MM.1S (cell line): Measurements from ENCODE around the gene CSNK2A3.

Experiments
- DNase-seq: peaks from one replicate; pipeline ENCODE4 v3.0.0-alpha.2; 2015
- H2AFZ ChIP-seq: fragments of 300-600 bp; sonication (generic); 2 replicates; pipeline ENCODE4 v1.6.0; 2016; ENCODE audit warnings: antibody characterized with exemption, low read length
- H3F3A ChIP-seq: fragments of 300-600 bp; sonication (generic); 2 replicates; pipeline ENCODE4 v1.6.1; 2016; ENCODE audit warnings: mild to moderate bottlenecking, antibody characterized with exemption, low read length, moderate library complexity, mixed read lengths; ENCODE audit not compliant: insufficient read depth
- H3K27ac ChIP-seq: fragments of 300-600 bp; sonication (generic); 2 replicates; pipeline ENCODE4 v1.5.1; 2016; ENCODE audit warnings: mild to moderate bottlenecking, low read length
- H3K27me3 ChIP-seq: fragments of 300-600 bp; sonication (generic); replicated peaks from 2 replicates; pipeline ENCODE4 v1.6.0; 2016; ENCODE audit warnings: low read length; ENCODE audit not compliant: insufficient read depth
- H3K36me3 ChIP-seq: fragments of 300-600 bp; sonication (generic); replicated peaks from 2 replicates; pipeline ENCODE4 v1.6.1; 2016; ENCODE audit warnings: mild to moderate bottlenecking, low read length, mixed read lengths; ENCODE audit not compliant: insufficient read depth
- H3K4me1 ChIP-seq: fragments of 300-600 bp; sonication (generic); 2 replicates; pipeline ENCODE4 v1.6.1; 2016; ENCODE audit warnings: low read length, mixed read lengths
- H3K4me2 ChIP-seq: fragments of 300-600 bp; sonication (generic); 2 replicates; pipeline ENCODE4 v1.6.0; 2016; ENCODE audit warnings: low read depth, low read length
- H3K4me3 ChIP-seq: fragments of 300-600 bp; sonication (generic); 2 replicates; pipeline ENCODE4 v1.5.1; 2016; ENCODE audit warnings: low read length, mixed read lengths
- H3K79me2 ChIP-seq: fragments of 300-600 bp; sonication (generic); 2 replicates; pipeline ENCODE4 v1.6.1; 2016; ENCODE audit warnings: mixed run types, low read length, mixed read lengths
- H3K9ac ChIP-seq: fragments of 300-600 bp; sonication (generic); 2 replicates; pipeline ENCODE4 v1.6.1; 2016; ENCODE audit warnings: low read length, mixed read lengths
- H3K9me2 ChIP-seq: fragments of 300-600 bp; sonication (generic); replicated peaks from 2 replicates; pipeline ENCODE4 v1.6.1; 2016; ENCODE audit warnings: mild to moderate bottlenecking, low read length, mixed read lengths; ENCODE audit not compliant: insufficient read depth
- H3K9me3 ChIP-seq: fragments of 300-600 bp; sonication (generic); replicated peaks from 2 replicates; pipeline ENCODE4 v1.6.1; 2016; ENCODE audit warnings: mild to moderate bottlenecking, low read length, mixed read lengths; ENCODE audit not compliant: insufficient read depth
- H4K20me1 ChIP-seq: fragments of 300-600 bp; sonication (generic); 2 replicates; pipeline ENCODE4 v1.6.1; 2016; ENCODE audit warnings: mild to moderate bottlenecking, low read length, moderate library complexity, mixed read lengths; ENCODE audit not compliant: insufficient read depth
- CTCF ChIP-seq: fragments of 300-600 bp; sonication (generic); IDR thresholded peaks from 2 replicates; pipeline ENCODE4 v1.5.1; 2016; ENCODE audit warnings: antibody characterized with exemption, low read length, mixed read lengths
- EZH2 ChIP-seq: fragments of 300-600 bp; sonication (generic); optimal IDR thresholded peaks from 2 replicates; pipeline ENCODE3; 2017; ENCODE audit warnings: low read depth, mild to moderate bottlenecking, antibody characterized with exemption, low read length, mixed read lengths
- EZH2phosphoT487 ChIP-seq: fragments of 300-600 bp; sonication (generic); IDR thresholded peaks from 2 replicates; pipeline ENCODE4 v1.6.1; 2018; ENCODE audit warnings: antibody characterized with exemption, low read length

CSNK2A3 gene

DNA sequence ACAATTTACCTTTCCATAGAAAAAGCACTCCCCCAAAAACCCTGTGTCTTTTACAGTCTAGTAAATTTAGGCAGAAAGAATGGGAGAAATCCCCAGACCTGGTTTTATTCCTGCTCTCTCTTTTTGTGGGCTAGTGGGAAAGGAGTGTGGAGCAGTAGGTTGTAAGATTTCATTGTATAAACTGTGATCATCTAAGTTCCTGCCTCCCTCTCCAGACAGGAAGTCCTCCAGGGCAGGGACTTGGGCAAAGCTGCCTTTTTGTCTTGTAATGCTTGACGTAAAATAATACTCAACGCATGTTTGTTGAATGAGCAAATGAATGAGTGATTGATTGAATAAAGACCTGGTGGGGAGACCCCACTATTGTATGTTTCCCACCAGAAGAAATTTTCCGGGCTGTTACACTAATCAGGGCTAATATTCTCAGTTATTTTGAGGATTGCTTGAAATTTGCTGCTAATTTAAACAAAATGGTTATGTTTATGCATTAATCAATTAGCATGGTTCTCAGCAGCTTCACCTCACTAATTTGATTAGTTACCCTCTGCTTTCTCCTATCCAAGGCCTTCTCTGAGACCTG lies 36.3 kb downstream of the CSNK2A3 start:
- Histone ChIP-seq H3K36me3 (no peaks in the 10 kb centered on the region), H3K9me2 (no peaks in the 10 kb centered on the region), H3K27me3 (no peaks in the 10 kb centered on the region), H3K27ac (no peak overlapping the region), H3K4me3 (no peak overlapping the region), H3F3A (no peaks in the 10 kb centered on the region), H3K4me1 (no peaks in the 10 kb centered on the region), H2AFZ (no peak overlapping the region), H3K79me2 (no peaks in the 10 kb centered on the region), H4K20me1 (no peaks in the 10 kb centered on the region), H3K4me2 (no peak overlapping the region), H3K9ac (no peak overlapping the region), H3K9me3 (no peaks in the 10 kb centered on the region)
- no peak for TF ChIP-seq EZH2phosphoT487
- no peak for TF ChIP-seq EZH2
- no peak for TF ChIP-seq CTCF
- DNase-seq: no peak

- Histone ChIP-seq H3K9ac (no peak overlapping the region), H3K79me2 (no peaks in the 10 kb centered on the region), H3K27me3 (no peaks in the 10 kb centered on the region), H4K20me1 (no peaks in the 10 kb centered on the region), H3K9me3 (no peaks in the 10 kb centered on the region), H3K27ac (no peak overlapping the region), H2AFZ (no peak overlapping the region), H3K36me3 (no peaks in the 10 kb centered on the region), H3K4me3 (no peak overlapping the region), H3K4me1 (no peaks in the 10 kb centered on the region), H3F3A (no peaks in the 10 kb centered on the region), H3K9me2 (no peaks in the 10 kb centered on the region), H3K4me2 (no peak overlapping the region)
- DNase-seq: no peak
- no peak for TF ChIP-seq CTCF
- TF ChIP-seq EZH2: no peak
- no peak for TF ChIP-seq EZH2phosphoT487
Observed at GRCh38 chr11:11313902-11314692, 39.0 kb downstream of the CSNK2A3 start.

DNA sequence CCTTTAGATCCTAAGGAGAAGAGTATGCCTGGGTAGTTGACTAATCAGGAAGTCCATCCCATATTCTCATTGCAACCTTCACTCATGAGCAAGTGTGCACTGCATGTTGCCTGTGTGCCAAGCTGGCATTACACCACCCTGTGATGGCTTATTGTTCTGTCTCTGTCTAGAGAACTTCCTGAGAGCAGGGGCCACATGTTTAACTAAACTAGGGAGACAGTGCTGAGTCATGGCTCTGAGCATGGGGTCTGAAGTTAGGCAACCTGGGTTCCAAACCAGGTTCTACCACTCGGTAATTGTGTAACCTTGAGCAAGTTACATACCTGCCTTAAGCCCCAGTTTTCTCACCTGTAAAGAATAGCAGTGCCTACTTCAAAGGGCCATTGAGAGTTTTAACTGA lies 39.6 kb downstream of the CSNK2A3 start:
- Histone ChIP-seq H3K9me2 (no peaks in the 10 kb centered on the region), H3K4me2 (no peak overlapping the region), H3K36me3 (no peaks in the 10 kb centered on the region), H4K20me1 (no peaks in the 10 kb centered on the region), H3K9me3 (no peaks in the 10 kb centered on the region), H3K4me3 (no peak overlapping the region), H3K27ac (no peak overlapping the region), H3F3A (no peaks in the 10 kb centered on the region), H2AFZ (no peak overlapping the region), H3K79me2 (no peaks in the 10 kb centered on the region), H3K27me3 (no peaks in the 10 kb centered on the region), H3K9ac (no peak overlapping the region), H3K4me1 (no peaks in the 10 kb centered on the region)
- no peak for TF ChIP-seq EZH2
- no peak for TF ChIP-seq EZH2phosphoT487
- TF ChIP-seq CTCF: no peak
- no peak for DNase-seq
